Measurements from ENCODE around the gene CEP290.

- TF ChIP-seq CTCF (IDR thresholded peaks at IDR 0.05) = no peak
- no peak for TF ChIP-seq FOXJ3 (CRISPR knock-in tag; IDR thresholded peaks at IDR 0.05; ENCODE audit: borderline replicate concordance)
- no peak for TF ChIP-seq ZBTB21 (CRISPR knock-in tag; IDR thresholded peaks at IDR 0.05; ENCODE audit: borderline replicate concordance)
These were observed 105.4 kb downstream of the CEP290 start for GRCh38 chr12:88036353-88036965.

Measured in WTC11 (cell line).